Esophagus muscularis mucosa (tissue), 4 donors: Measurements from ENCODE around the gene GARIN5B. TPM values are rescaled to one million over a fixed set of nuclear protein-coding genes. Genes with fewer than 3 reads are reported as not detected.

Source experiments
- DNase-seq: peaks from one replicate; pipeline ENCODE4 v3.0.0-alpha.2; 2017; ENCODE audit errors: extremely low spot score
- H3K27ac ChIP-seq, 4 donors: fragments of 200-600 bp; sonication (generic); replicated peaks in 1 of 4; 1 replicate in 3 of 4; 2 replicates in 1 of 4; pipeline ENCODE4 v1.5.1; 2016 to 2019; ENCODE audit warnings: mild to moderate bottlenecking in 1 of 4
- H3K27me3 ChIP-seq, 4 donors: fragments of 200-600 bp; sonication (generic); one replicate each; pipeline versions ENCODE4 v1.5.1 to v1.6.0; 2016 to 2019
- H3K36me3 ChIP-seq, 4 donors: fragments of 200-600 bp; sonication (generic); one replicate each; pipeline ENCODE4 v1.5.1; 2016 to 2019
- H3K4me1 ChIP-seq, 4 donors: fragments of 200-600 bp; sonication (generic); one replicate each; pipeline ENCODE4 v1.5.1; 2016 to 2019
- H3K4me3 ChIP-seq, 4 donors: fragments of 200-600 bp; sonication (generic); 1 replicate in 2 of 4; 2 replicates in 2 of 4; pipeline ENCODE4 v1.5.1; 2016 to 2019; ENCODE audit warnings: mild to moderate bottlenecking in 4 of 4, moderate library complexity in 1 of 4
- H3K9me3 ChIP-seq, 4 donors: fragments of 200-600 bp; sonication (generic); 1 replicate in 3 of 4; 2 replicates in 1 of 4; pipeline ENCODE4 v1.5.1; 2016 to 2019
- CTCF ChIP-seq, 3 experiments: fragments of 200-600 bp in 2 of 3; fragments of 450-650 bp in 1 of 3; sonication (generic) in 2 of 3; IDR thresholded peaks; one replicate each; pipeline ENCODE4 v1.5.1; 2017 to 2019; ENCODE audit warnings: antibody characterized with exemption in 3 of 3, mild to moderate bottlenecking in 2 of 3, moderate library complexity in 1 of 3
- EP300 ChIP-seq: sonication (generic); formaldehyde crosslinking; IDR thresholded peaks from one replicate; pipeline ENCODE4 v1.6.1; 2017; ENCODE audit warnings: antibody characterized with exemption
- POLR2A ChIP-seq: fragments of 450-650 bp; IDR thresholded peaks from one replicate; pipeline ENCODE4 v1.6.1; 2017; ENCODE audit warnings: antibody characterized with exemption, moderate library complexity, mild to moderate bottlenecking, low read depth
- POLR2AphosphoS5 ChIP-seq, 2 donors: sonication (generic); formaldehyde crosslinking; IDR thresholded peaks; one replicate each; pipeline ENCODE4 v1.6.1; 2017; ENCODE audit warnings: antibody characterized with exemption in 2 of 2
- WGBS: methylation state at CpG from one replicate; pipeline ENCODE4 v1.1.5; 2018; 5-methylcytosine and 5-hydroxymethylcytosine counted together
- intact Hi-C: fragments of 100-400 bp; cut with DNase I; formaldehyde crosslinking; loops from one replicate; pipeline ENCODE4 v1.15.1; 2023
- total RNA-seq, 4 donors: library from RNA; depleted of rRNA; stranded (reverse); fragments of >200 nt; gene quantifications; one replicate each; pipeline versions ENCODE4 v1.1.0 to v1.2.1, GENCODE V29; 2016

GARIN5B gene
- total RNA-seq, 4 donors from 2014 or later, result not detected

GRCh38 chr19:55308281-55308680 is 54.8 kb downstream of the GARIN5B start:
- 96% methylated on average over 7 of the region's 11 CpGs for WGBS
- no peaks in the 10 kb centered on the region for H3K27me3 ChIP-seq
- H3K4me1 ChIP-seq, result no peaks in the 10 kb centered on the region
- peaks cover 3 to 60% (median 40%) of the 10 kb centered on the region in 4 donors for H3K36me3 ChIP-seq
- no peak overlapping the region for H3K4me3 ChIP-seq
- no peak overlapping the region for H3K27ac ChIP-seq
- TF ChIP-seq POLR2AphosphoS5 (IDR thresholded peaks at IDR 0.05), result no peak
- no peak for TF ChIP-seq POLR2A
- TF ChIP-seq EP300, result no peak
- TF ChIP-seq CTCF (IDR thresholded peaks at IDR 0.05), result no peak
- DNase-seq, result no peak
- intact Hi-C loops, result loop anchor here (10.0 kb wide), 1 partner anchor 107 kb away; no protein-coding TSS in a partner anchor
- no peaks in the 10 kb centered on the region for H3K9me3 ChIP-seq

GRCh38 chr19:55306712-55307111 is 56.3 kb downstream of the GARIN5B start:
- Histone ChIP-seq H3K4me1 (peaks cover 5 to 6% (median 6%) of the 10 kb centered on the region in 4 donors), H3K9me3 (no peaks in the 10 kb centered on the region), H3K27ac (no peak overlapping the region), H3K27me3 (no peaks in the 10 kb centered on the region), H3K36me3 (peaks cover 3 to 69% (median 47%) of the 10 kb centered on the region in 4 donors), H3K4me3 (no peak overlapping the region)
- TF ChIP-seq CTCF (IDR thresholded peaks at IDR 0.05), result no peak
- TF ChIP-seq EP300, result no peak
- no peak for TF ChIP-seq POLR2A
- no peak for TF ChIP-seq POLR2AphosphoS5 (IDR thresholded peaks at IDR 0.05)
- WGBS, result 81% methylated on average over 3 of the region's 3 CpGs
- DNase-seq, result no peak
- intact Hi-C loops, result loop anchor here (10.0 kb wide), 1 partner anchor 108 kb away; no protein-coding TSS in a partner anchor

GRCh38 chr19:55305983-55306562 is 57.0 kb downstream of the GARIN5B start:
- TF ChIP-seq CTCF (IDR thresholded peaks at IDR 0.05), result no peak
- no peak for TF ChIP-seq EP300
- no peak for TF ChIP-seq POLR2AphosphoS5 (IDR thresholded peaks at IDR 0.05)
- TF ChIP-seq POLR2A, result no peak
- intact Hi-C loops, result loop anchor here (10.0 kb wide), 1 partner anchor 109 kb away; no protein-coding TSS in a partner anchor
- Histone ChIP-seq H3K4me1 (peaks cover 9 to 12% (median 10%) of the 10 kb centered on the region in 4 donors), H3K9me3 (no peaks in the 10 kb centered on the region), H3K4me3 (no peak overlapping the region), H3K27ac (no peak overlapping the region), H3K36me3 (peaks cover 3 to 69% (median 47%) of the 10 kb centered on the region in 4 donors), H3K27me3 (no peaks in the 10 kb centered on the region)
- DNase-seq, result no peak
- WGBS, result 92% methylated on average over 17 of the region's 17 CpGs

- no peak overlapping the region for H3K27ac ChIP-seq
- H3K4me1 ChIP-seq, result peaks cover 9 to 12% (median 10%) of the 10 kb centered on the region in 4 donors
- no peaks in the 10 kb centered on the region for H3K9me3 ChIP-seq
- TF ChIP-seq POLR2A (no peak), EP300 (no peak), CTCF (IDR thresholded peaks at IDR 0.05) (no peak), POLR2AphosphoS5 (IDR thresholded peaks at IDR 0.05) (no peak)
- WGBS, result 72% methylated on average over 7 of the region's 9 CpGs
- H3K4me3 ChIP-seq, result no peak overlapping the region
- intact Hi-C loops, result loop anchor here (10.0 kb wide), 1 partner anchor 109 kb away; no protein-coding TSS in a partner anchor
- DNase-seq, result no peak
- H3K36me3 ChIP-seq, result peaks cover 3 to 69% (median 46%) of the 10 kb centered on the region in 4 donors
- H3K27me3 ChIP-seq, result no peaks in the 10 kb centered on the region
Measured at GRCh38 chr19:55305491-55305890, 57.6 kb downstream of the GARIN5B start.
